ENCODE measurements around the gene FOXP4.

FOXP4 gene

DNA sequence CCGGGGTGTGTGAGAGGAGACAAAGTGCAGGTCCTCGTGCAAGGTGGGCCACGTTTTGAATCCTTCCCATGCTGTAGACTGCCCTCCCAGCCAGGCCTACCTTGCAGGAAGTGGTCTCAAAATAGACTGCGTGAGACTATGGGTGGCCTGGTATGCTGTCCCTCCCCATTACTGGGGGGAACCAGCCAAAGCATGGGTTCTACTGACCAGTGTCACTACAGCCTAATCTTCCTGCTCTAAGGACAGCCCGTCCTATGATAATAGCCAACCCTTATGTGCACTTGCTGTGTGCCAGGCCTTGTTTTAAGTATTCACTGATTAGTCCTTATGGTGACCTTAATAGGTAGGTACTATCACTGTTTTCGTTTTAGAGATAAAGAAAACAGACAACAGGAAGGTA is 38.0 kb downstream of the FOXP4 start:
- Histone ChIP-seq H3K4me1 (ENCODE audit: control insufficient read depth, insufficient read depth, low read length) (peaks cover 14% of the 10 kb centered on the region), H3K9me3 (ENCODE audit: control insufficient read depth, insufficient read depth, low read length) (no peaks in the 10 kb centered on the region), H3K4me3 (ENCODE audit: low read length) (no peak overlapping the region), H3K27me3 (ENCODE audit: control insufficient read depth, insufficient read depth, low read length) (no peaks in the 10 kb centered on the region), H3K36me3 (ENCODE audit: control insufficient read depth, insufficient read depth, low read length) (no peaks in the 10 kb centered on the region), H3K27ac (ENCODE audit: low read length) (no peak overlapping the region)
- WGBS (ENCODE audit: insufficient coverage, insufficient read length): no CpG with 5 or more reads among the region's 6 CpGs
- no peak for DNase-seq (ENCODE audit: low read depth, low spot score)

DNA sequence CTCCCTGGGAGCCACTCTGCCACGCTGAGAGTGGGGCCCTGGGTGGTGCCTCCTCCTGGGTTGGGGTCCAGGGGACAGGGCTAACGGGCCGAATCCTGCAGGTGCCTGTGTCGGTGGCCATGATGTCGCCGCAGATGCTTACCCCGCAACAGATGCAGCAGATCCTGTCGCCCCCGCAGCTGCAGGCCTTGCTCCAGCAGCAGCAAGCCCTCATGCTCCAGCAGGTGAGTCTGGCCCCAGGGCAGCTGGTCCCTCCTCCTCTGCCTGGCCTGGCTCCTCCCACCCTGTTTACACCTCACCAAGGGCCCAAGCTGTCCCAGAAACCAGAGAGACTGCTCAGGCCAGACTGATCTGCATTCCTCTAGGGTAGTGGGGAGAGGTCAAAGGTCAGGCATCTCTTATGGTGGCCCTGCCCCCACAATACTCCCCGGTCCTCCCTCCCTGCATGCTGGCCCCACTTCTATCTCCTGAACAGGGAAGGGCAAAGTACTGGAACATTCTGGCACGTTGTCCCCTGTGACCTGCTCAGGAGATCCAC is 38.6 kb downstream of the FOXP4 start:
- peaks cover 13% of the 10 kb centered on the region for H3K4me1 ChIP-seq (ENCODE audit: control insufficient read depth, insufficient read depth, low read length)
- H3K27me3 ChIP-seq (ENCODE audit: control insufficient read depth, insufficient read depth, low read length): no peaks in the 10 kb centered on the region
- H3K36me3 ChIP-seq (ENCODE audit: control insufficient read depth, insufficient read depth, low read length): no peaks in the 10 kb centered on the region
- WGBS (ENCODE audit: insufficient coverage, insufficient read length): no CpG with 5 or more reads among the region's 11 CpGs
- no peaks in the 10 kb centered on the region for H3K9me3 ChIP-seq (ENCODE audit: control insufficient read depth, insufficient read depth, low read length)
- no peak overlapping the region for H3K4me3 ChIP-seq (ENCODE audit: low read length)
- DNase-seq (ENCODE audit: low read depth, low spot score): no peak
- no peak overlapping the region for H3K27ac ChIP-seq (ENCODE audit: low read length)

DNA sequence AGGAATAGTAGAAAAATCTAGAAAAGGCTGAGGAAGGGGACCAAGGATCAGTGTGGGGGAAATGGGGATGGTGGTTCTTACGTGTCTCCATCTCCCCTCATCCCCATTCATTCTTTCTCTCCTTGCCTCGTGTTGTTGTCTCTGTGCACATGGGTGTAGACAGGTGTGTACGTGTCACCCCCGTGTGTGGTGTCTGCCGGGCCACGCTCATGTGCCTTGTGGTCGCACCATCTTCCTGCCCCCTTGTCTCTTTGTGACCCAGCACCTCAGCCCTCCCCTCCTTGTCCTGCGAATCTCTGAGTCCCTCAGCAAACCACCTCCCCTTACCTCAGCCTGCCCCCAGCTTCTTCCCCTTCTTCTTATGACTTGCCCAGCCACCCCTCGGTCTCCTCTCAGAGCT is 39.4 kb downstream of the FOXP4 start:
- WGBS (ENCODE audit: insufficient coverage, insufficient read length): no CpG with 5 or more reads among the region's 9 CpGs
- no peak overlapping the region for H3K27ac ChIP-seq (ENCODE audit: low read length)
- H3K9me3 ChIP-seq (ENCODE audit: control insufficient read depth, insufficient read depth, low read length): no peaks in the 10 kb centered on the region
- H3K4me3 ChIP-seq (ENCODE audit: low read length): no peak overlapping the region
- H3K27me3 ChIP-seq (ENCODE audit: control insufficient read depth, insufficient read depth, low read length): no peaks in the 10 kb centered on the region
- H3K36me3 ChIP-seq (ENCODE audit: control insufficient read depth, insufficient read depth, low read length): peaks cover 4% of the 10 kb centered on the region; the same call in 1 of the 2 replicates
- DNase-seq (ENCODE audit: low read depth, low spot score): no peak
- peaks cover 13% of the 10 kb centered on the region for H3K4me1 ChIP-seq (ENCODE audit: control insufficient read depth, insufficient read depth, low read length)

DNA sequence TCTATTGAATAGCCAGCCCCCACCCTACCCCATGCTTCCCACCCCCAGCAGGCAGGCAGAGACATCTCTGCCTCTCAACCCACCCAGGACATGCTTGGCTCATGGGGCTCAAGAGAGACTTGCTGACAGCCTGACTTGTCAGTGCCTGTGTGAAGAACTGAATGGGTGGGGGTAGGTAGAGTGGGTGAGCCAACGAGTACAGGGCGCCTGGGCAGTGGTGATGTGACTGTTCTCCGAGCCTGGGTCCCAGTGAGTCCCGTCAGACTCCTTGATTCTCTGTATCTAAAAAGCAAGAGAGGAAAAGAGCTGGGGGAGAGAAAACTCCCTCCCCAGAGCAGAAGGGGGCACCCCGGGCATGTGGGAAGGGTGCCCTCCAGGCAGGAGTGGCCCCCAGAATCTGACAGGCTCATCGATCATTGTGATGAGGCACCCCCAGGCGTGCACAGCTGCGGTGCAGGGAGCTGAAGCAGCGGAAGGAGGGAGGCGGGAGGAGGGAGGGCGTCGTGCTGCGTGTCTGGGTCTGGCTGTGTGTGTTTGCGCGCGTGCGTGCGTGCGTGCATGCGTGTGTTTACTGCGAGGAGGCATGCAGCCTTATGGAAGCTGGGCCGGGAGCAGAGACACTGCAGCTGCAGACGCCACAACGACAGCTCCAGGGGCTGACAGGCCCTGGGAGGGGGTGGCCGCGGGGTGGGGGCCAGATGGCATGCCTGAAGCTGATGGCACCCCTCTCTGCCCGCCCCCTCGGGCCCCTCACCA is 40.2 kb downstream of the FOXP4 start:
- Histone ChIP-seq H3K4me1 (ENCODE audit: control insufficient read depth, insufficient read depth, low read length) (peaks cover 13% of the 10 kb centered on the region), H3K36me3 (ENCODE audit: control insufficient read depth, insufficient read depth, low read length) (peaks cover 4% of the 10 kb centered on the region; the same call in 1 of the 2 replicates), H3K27me3 (ENCODE audit: control insufficient read depth, insufficient read depth, low read length) (no peaks in the 10 kb centered on the region), H3K27ac (ENCODE audit: low read length) (no peak overlapping the region), H3K9me3 (ENCODE audit: control insufficient read depth, insufficient read depth, low read length) (no peaks in the 10 kb centered on the region), H3K4me3 (ENCODE audit: low read length) (no peak overlapping the region)
- no CpG with 5 or more reads among the region's 28 CpGs for WGBS (ENCODE audit: insufficient coverage, insufficient read length)
- no peak for DNase-seq (ENCODE audit: low read depth, low spot score)

DNA sequence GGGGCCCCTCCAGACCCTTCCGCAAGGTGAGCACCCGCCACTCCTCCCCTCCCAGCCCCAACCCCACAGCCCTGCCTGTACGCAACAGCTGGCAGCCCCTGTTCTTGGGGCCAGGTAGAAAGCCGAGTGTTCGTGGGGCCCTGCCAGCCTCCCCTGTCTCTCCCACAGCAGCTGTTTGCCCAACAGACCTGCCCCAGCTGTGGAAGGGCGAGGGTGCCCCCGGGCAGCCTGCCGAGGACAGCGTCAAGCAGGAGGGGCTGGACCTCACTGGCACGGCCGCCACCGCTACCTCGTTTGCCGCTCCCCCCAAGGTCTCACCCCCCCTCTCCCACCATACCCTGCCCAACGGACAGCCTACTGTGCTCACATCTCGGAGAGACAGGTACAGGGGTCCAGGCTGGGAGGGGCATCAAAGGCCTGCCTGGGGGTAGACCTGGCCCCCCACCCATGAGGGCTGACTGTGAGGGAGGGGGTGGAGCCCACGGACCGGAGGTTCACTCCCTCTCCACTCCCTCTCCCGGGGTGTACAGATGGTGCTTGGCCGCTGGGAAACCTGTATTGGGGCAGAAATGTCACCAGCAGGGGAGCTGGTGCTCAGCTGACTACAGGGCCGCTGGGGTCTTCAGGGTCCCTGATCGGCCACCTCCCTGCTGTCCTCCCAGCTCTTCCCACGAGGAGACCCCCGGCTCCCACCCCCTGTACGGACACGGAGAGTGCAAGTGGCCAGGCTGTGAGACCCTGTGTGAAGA is 41.1 kb downstream of the FOXP4 start:
- H3K4me1 ChIP-seq (ENCODE audit: control insufficient read depth, insufficient read depth, low read length): peaks cover 14% of the 10 kb centered on the region
- peaks cover 4% of the 10 kb centered on the region; the same call in 1 of the 2 replicates for H3K36me3 ChIP-seq (ENCODE audit: control insufficient read depth, insufficient read depth, low read length)
- no peaks in the 10 kb centered on the region for H3K27me3 ChIP-seq (ENCODE audit: control insufficient read depth, insufficient read depth, low read length)
- no CpG with 5 or more reads among the region's 26 CpGs for WGBS (ENCODE audit: insufficient coverage, insufficient read length)
- no peak overlapping the region for H3K27ac ChIP-seq (ENCODE audit: low read length)
- DNase-seq (ENCODE audit: low read depth, low spot score): no peak
- no peaks in the 10 kb centered on the region for H3K9me3 ChIP-seq (ENCODE audit: control insufficient read depth, insufficient read depth, low read length)
- no peak overlapping the region for H3K4me3 ChIP-seq (ENCODE audit: low read length)

DNA sequence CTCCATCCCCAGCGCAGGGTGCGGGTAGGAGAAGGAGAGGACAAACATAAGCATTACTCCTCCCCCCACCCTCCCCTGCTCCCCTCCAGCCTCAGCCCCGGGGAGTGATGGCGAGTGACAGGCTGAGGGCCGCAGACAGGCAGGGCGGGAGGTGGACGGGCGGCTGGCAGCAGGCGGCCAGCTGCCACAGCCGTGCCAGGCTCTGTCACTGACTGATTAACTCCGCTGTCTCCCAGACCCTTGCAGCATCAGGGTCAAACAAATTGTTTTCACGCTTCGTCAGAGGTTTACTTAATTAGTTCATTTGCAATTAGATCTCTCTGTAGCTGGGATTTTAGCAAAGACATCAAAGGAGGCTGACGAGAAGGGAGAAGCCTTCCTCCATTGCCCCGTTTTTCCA is 41.9 kb downstream of the FOXP4 start:
- WGBS (ENCODE audit: insufficient coverage, insufficient read length): no CpG with 5 or more reads among the region's 15 CpGs
- no peak for DNase-seq (ENCODE audit: low read depth, low spot score)
- H3K9me3 ChIP-seq (ENCODE audit: control insufficient read depth, insufficient read depth, low read length): no peaks in the 10 kb centered on the region
- no peak overlapping the region for H3K27ac ChIP-seq (ENCODE audit: low read length)
- H3K4me3 ChIP-seq (ENCODE audit: low read length): no peak overlapping the region
- H3K4me1 ChIP-seq (ENCODE audit: control insufficient read depth, insufficient read depth, low read length): peaks cover 14% of the 10 kb centered on the region
- H3K36me3 ChIP-seq (ENCODE audit: control insufficient read depth, insufficient read depth, low read length): peaks cover 4% of the 10 kb centered on the region; the same call in 1 of the 2 replicates
- no peaks in the 10 kb centered on the region for H3K27me3 ChIP-seq (ENCODE audit: control insufficient read depth, insufficient read depth, low read length)

DNA sequence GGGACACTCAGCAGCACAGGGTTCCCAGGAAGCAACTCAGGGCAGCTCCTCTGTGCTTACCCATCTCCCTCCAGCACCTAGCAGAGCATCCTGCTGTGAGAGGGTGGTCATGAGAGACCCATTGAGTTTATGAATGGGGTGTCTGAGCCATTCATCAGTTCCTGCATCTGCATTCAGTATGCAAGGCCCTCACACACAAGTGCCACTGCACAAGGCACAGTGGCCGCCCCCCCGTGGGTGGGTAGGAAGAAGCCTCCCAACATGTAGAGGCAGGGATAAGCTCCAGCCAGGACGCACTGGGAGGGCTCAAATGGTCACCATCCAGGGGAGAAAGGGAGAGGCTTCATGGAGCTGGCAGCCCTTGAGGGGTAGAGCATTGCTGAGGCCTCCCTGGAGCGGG is 43.0 kb downstream of the FOXP4 start:
- no peaks in the 10 kb centered on the region for H3K9me3 ChIP-seq (ENCODE audit: control insufficient read depth, insufficient read depth, low read length)

DNA sequence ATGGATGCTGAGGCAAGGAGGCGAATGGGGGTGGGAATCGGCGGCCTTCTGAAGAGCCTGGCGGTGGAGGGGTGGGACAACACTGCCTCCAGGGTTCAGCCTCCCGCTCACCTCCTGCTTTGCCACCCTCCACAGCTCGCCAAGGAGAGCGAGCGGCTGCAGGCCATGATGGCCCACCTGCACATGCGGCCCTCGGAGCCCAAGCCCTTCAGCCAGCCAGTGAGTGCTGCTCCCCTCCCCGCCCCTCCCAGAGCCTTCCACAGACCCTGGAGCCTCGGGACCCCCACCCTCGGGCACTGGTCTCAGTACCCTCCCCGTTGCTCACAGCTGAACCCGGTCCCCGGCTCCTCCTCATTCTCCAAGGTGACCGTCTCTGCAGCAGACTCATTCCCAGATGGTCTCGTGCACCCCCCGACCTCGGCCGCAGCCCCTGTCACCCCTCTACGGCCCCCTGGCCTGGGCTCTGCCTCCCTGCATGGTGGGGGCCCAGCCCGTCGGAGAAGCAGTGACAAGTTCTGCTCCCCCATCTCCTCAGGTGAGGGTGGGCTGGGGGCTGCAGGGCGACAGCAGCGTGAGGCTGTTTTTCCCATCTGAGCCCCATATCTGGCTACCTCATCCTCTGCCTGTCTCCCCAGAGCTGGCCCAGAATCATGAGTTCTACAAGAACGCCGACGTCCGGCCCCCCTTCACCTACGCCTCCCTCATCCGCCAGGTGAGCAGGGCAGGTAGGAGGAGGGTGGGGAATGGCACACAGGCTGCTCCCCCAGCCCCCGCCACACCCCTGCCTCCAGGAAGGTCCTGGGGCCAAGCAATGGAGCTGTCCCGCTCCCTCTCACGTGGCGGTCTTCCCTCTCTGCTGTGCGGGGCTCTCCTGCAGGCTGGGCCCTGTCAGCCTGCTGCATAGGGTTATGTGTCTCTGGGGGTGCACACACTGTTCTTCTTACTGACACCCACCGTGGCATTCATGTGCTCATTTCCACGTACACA is 43.7 kb downstream of the FOXP4 start:
- Histone ChIP-seq H3K9me3 (ENCODE audit: control insufficient read depth, insufficient read depth, low read length) (no peaks in the 10 kb centered on the region), H3K4me3 (ENCODE audit: low read length) (no peak overlapping the region), H3K27me3 (ENCODE audit: control insufficient read depth, insufficient read depth, low read length) (no peaks in the 10 kb centered on the region), H3K4me1 (ENCODE audit: control insufficient read depth, insufficient read depth, low read length) (peaks cover 8% of the 10 kb centered on the region), H3K36me3 (ENCODE audit: control insufficient read depth, insufficient read depth, low read length) (peaks cover 4% of the 10 kb centered on the region; the same call in 1 of the 2 replicates), H3K27ac (ENCODE audit: low read length) (no peak overlapping the region)
- DNase-seq (ENCODE audit: low read depth, low spot score): no peak
- no CpG with 5 or more reads among the region's 39 CpGs for WGBS (ENCODE audit: insufficient coverage, insufficient read length)

More for the DNA sequence above, 43.0 kb downstream of the FOXP4 start:
- DNase-seq (ENCODE audit: low read depth, low spot score): no peak
- Histone ChIP-seq H3K27ac (ENCODE audit: low read length) (no peak overlapping the region), H3K4me3 (ENCODE audit: low read length) (no peak overlapping the region), H3K27me3 (ENCODE audit: control insufficient read depth, insufficient read depth, low read length) (no peaks in the 10 kb centered on the region), H3K4me1 (ENCODE audit: control insufficient read depth, insufficient read depth, low read length) (peaks cover 10% of the 10 kb centered on the region), H3K36me3 (ENCODE audit: control insufficient read depth, insufficient read depth, low read length) (peaks cover 4% of the 10 kb centered on the region; the same call in 1 of the 2 replicates)
- WGBS (ENCODE audit: insufficient coverage, insufficient read length): no CpG with 5 or more reads among the region's 4 CpGs

DNA sequence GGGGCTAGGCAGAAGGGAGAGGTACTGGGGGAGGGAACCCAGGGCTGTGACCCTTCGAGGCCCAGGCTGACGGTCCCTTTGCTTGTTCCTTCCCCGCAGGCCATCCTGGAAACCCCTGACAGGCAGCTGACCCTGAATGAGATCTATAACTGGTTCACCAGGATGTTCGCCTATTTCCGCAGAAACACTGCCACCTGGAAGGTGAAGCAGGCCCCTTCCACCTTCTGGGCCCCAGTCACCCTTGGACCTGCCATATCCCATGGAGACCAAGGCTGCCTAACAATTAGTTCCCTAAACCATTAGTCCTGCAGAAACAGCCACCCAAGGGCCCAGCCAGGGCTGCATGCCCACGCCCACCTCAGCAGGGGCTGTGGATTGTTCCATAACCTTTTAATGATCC is 44.9 kb downstream of the FOXP4 start:
- no peak for DNase-seq (ENCODE audit: low read depth, low spot score)
- no peak overlapping the region for H3K4me3 ChIP-seq (ENCODE audit: low read length)
- H3K27me3 ChIP-seq (ENCODE audit: control insufficient read depth, insufficient read depth, low read length): no peaks in the 10 kb centered on the region
- H3K9me3 ChIP-seq (ENCODE audit: control insufficient read depth, insufficient read depth, low read length): no peaks in the 10 kb centered on the region
- H3K27ac ChIP-seq (ENCODE audit: low read length): no peak overlapping the region
- WGBS (ENCODE audit: insufficient coverage, insufficient read length): no CpG with 5 or more reads among the region's 6 CpGs
- peaks cover 4% of the 10 kb centered on the region; the same call in 1 of the 2 replicates for H3K36me3 ChIP-seq (ENCODE audit: control insufficient read depth, insufficient read depth, low read length)
- H3K4me1 ChIP-seq (ENCODE audit: control insufficient read depth, insufficient read depth, low read length): peaks cover 8% of the 10 kb centered on the region

Data from iPS DF 6.9 (cell line).